OCI-LY1 (cell line): ENCODE results near the gene A1BG.

Source experiments
- H2AFZ ChIP-seq: fragments of 200-600 bp; sonication (generic), shearing (Covaris generic); 2 replicates; pipeline ENCODE4 v1.6.0; 2014; ENCODE audit warnings: antibody characterized with exemption, mild to moderate bottlenecking, low read length
- H3F3A ChIP-seq: fragments of 200-600 bp; sonication (generic), shearing (Covaris generic); 2 replicates; pipeline ENCODE4 v1.6.0; 2014; ENCODE audit warnings: mild to moderate bottlenecking, antibody characterized with exemption, low read length, moderate library complexity; ENCODE audit not compliant: insufficient read depth
- H3K27ac ChIP-seq: fragments of 200-600 bp; sonication (generic); 2 replicates; pipeline ENCODE4 v1.5.1; 2014; ENCODE audit warnings: low read length, mixed run types, mild to moderate bottlenecking, low read depth; ENCODE audit not compliant: poor library complexity, severe bottlenecking
- H3K27me3 ChIP-seq: fragments of 200-600 bp; sonication (generic); 2 replicates; pipeline ENCODE4 v1.6.0; 2014; ENCODE audit warnings: antibody characterized with exemption, mild to moderate bottlenecking, low read length, moderate library complexity; ENCODE audit not compliant: insufficient read depth
- H3K36me3 ChIP-seq: fragments of 200-600 bp; sonication (generic); 2 replicates; pipeline ENCODE4 v1.6.1; 2014; ENCODE audit warnings: mild to moderate bottlenecking, antibody characterized with exemption, low read length, moderate library complexity, mixed read lengths; ENCODE audit not compliant: insufficient read depth
- H3K4me1 ChIP-seq: fragments of 200-600 bp; sonication (generic); 2 replicates; pipeline ENCODE4 v1.5.1; 2014; ENCODE audit warnings: mild to moderate bottlenecking, low read length, moderate library complexity; ENCODE audit not compliant: insufficient read depth, severe bottlenecking
- H3K4me2 ChIP-seq: fragments of 200-600 bp; sonication (generic), shearing (Covaris generic); 2 replicates; pipeline ENCODE4 v1.6.1; 2014; ENCODE audit warnings: low read length
- H3K4me3 ChIP-seq: fragments of 200-600 bp; sonication (generic); 2 replicates; pipeline ENCODE4 v1.5.1; 2014; ENCODE audit warnings: low read length, low read depth, mild to moderate bottlenecking, mixed read lengths; ENCODE audit not compliant: poor library complexity, severe bottlenecking
- H3K79me2 ChIP-seq: fragments of 200-600 bp; shearing (Covaris generic); 2 replicates; pipeline ENCODE4 v1.6.1; 2016; ENCODE audit warnings: mixed run types, low read length, mixed read lengths; ENCODE audit not compliant: insufficient read depth
- H3K9ac ChIP-seq: fragments of 200-600 bp; sonication (generic), shearing (Covaris generic); 2 replicates; pipeline ENCODE4 v1.6.1; 2014; ENCODE audit warnings: mild to moderate bottlenecking, low read length, mixed read lengths
- H3K9me2 ChIP-seq: fragments of 200-600 bp; sonication (generic), shearing (Covaris generic); 2 replicates; pipeline ENCODE4 v1.6.1; 2014; ENCODE audit warnings: low read depth, mild to moderate bottlenecking, low read length, mixed read lengths
- H3K9me3 ChIP-seq: fragments of 200-600 bp; shearing (Covaris generic); 2 replicates; pipeline ENCODE4 v1.6.1; 2014; ENCODE audit warnings: low read length, mixed read lengths
- H4K20me1 ChIP-seq: fragments of 200-600 bp; sonication (generic), shearing (Covaris generic); 2 replicates; pipeline ENCODE4 v1.6.0; 2016; ENCODE audit warnings: mild to moderate bottlenecking, low read length; ENCODE audit not compliant: insufficient read depth
- EZH2 ChIP-seq: fragments of 200-600 bp; sonication (generic), shearing (Covaris generic); IDR thresholded peaks from 2 replicates; pipeline ENCODE4 v1.8.0; 2017; ENCODE audit warnings: borderline replicate concordance, mixed run types, mild to moderate bottlenecking, antibody characterized with exemption, low read length, moderate library complexity, mixed read lengths
- TF ChIP-seq, protein P1 (sequence below): fragments of 200-600 bp; sonication (generic), shearing (Covaris generic); IDR thresholded peaks from 2 replicates; pipeline ENCODE4 v1.5.1; 2017; ENCODE audit warnings: mild to moderate bottlenecking, antibody characterized with exemption, low read length, moderate library complexity, mixed read lengths

The A1BG gene

DNA sequence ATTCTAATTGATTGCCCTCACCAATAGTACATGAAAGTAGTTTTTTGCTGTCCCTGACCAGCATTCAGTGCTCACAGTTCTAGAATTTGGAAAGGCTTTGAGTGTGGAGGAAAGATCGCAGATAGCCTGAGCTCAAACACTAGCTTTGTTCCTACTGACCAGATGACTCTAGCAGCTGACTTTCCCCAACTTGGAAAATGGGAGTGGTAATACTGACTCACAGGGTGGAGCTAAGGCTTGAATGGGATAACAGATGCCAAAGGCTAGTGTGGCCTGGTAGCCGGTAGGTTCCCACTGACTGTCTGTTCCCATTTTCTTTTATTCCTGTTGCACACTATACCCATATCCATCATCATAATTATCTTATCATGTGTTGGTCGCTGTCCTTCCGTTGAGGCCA lies 22.8 kb downstream of the A1BG start:
- H3K9me2 ChIP-seq, result no peaks in the 10 kb centered on the region
- H3K9ac ChIP-seq, result no peak overlapping the region
- H4K20me1 ChIP-seq, result no peaks in the 10 kb centered on the region
- H3K27ac ChIP-seq, result no peak overlapping the region
- no peaks in the 10 kb centered on the region for H3K79me2 ChIP-seq
- no peak overlapping the region for H2AFZ ChIP-seq
- H3K27me3 ChIP-seq, result no peaks in the 10 kb centered on the region
- H3F3A ChIP-seq, result no peaks in the 10 kb centered on the region
- H3K4me3 ChIP-seq, result no peak overlapping the region
- no peak overlapping the region for H3K4me2 ChIP-seq
- no peak for TF ChIP-seq EZH2
- TF ChIP-seq, protein P1, sequence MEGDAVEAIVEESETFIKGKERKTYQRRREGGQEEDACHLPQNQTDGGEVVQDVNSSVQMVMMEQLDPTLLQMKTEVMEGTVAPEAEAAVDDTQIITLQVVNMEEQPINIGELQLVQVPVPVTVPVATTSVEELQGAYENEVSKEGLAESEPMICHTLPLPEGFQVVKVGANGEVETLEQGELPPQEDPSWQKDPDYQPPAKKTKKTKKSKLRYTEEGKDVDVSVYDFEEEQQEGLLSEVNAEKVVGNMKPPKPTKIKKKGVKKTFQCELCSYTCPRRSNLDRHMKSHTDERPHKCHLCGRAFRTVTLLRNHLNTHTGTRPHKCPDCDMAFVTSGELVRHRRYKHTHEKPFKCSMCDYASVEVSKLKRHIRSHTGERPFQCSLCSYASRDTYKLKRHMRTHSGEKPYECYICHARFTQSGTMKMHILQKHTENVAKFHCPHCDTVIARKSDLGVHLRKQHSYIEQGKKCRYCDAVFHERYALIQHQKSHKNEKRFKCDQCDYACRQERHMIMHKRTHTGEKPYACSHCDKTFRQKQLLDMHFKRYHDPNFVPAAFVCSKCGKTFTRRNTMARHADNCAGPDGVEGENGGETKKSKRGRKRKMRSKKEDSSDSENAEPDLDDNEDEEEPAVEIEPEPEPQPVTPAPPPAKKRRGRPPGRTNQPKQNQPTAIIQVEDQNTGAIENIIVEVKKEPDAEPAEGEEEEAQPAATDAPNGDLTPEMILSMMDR, result no peak
- H3K36me3 ChIP-seq, result peaks cover 9% of the 10 kb centered on the region; the same call in 1 of the 2 replicates
- peaks cover 29% of the 10 kb centered on the region for H3K4me1 ChIP-seq
- no peaks in the 10 kb centered on the region for H3K9me3 ChIP-seq

DNA sequence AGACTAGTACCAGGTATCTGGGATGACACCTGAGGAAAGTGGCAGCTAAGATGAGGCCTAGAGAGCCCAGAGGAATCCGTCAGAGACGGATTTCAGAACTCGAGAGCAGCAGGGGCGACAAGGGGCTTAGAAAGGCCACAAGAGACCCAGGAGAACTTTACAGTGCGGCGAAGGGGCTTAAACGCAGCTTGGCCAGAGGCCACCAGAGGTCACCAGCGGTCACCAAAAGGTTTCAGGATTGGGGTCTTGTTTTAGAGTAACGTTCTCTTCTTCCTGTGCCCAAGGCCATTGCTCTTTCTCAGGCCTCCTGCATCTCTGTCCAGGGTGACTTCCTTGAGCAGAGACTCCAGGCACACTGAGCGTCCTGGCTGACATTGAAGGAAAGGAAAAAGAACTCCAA lies 24.3 kb downstream of the A1BG start:
- Histone ChIP-seq H3K9me3 (no peaks in the 10 kb centered on the region), H3K4me3 (no peak overlapping the region), H4K20me1 (no peaks in the 10 kb centered on the region), H3F3A (no peaks in the 10 kb centered on the region), H3K79me2 (no peaks in the 10 kb centered on the region), H3K9me2 (no peaks in the 10 kb centered on the region), H2AFZ (no peak overlapping the region), H3K4me1 (peaks cover 34% of the 10 kb centered on the region), H3K36me3 (no peaks in the 10 kb centered on the region), H3K4me2 (peak overlapping the region; percentile 71; the same call in 1 of the 2 replicates), H3K27ac (no peak overlapping the region), H3K27me3 (no peaks in the 10 kb centered on the region), H3K9ac (peak overlapping the region; percentile 19; the same call in 1 of the 2 replicates)
- TF ChIP-seq, protein P1, result peak; percentile 67
- no peak for TF ChIP-seq EZH2

DNA sequence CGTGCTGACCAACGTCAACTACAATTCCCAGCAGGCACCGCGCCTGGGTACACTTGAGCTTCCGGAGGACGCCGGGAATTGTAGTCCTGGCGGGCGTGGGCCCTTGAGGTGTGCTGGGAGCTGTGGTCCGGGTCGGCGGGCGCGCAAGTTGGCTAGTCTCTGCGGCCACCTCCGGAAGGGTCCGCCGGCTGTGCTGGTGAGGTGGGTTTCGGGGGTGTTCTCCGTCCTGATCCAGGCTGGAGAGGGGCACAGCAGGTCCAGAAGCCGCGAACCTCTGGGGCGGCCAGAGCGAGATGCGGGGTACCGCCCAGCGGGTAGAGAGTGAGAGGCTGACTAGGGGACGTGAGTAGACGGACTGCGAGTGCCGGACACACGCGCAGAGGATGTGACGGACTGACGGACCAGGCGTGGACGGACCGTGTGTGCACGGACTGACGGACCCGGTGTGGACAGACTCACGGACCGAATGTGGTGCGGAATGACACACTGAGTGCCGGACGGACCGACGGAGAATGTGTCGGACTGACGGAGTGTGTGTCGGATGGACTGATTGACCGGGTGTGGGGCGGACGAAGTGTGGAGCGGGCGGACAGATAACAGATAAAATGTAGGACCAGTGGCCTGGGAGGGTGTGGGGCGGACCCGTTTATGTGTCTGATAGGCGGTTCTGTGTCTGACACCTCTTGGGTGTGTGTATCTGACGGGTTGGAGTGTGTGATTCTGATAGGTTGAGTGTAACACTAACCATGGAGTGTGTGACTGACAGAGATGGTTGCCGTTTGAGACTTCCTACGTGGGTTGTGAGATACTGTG lies 26.2 kb downstream of the A1BG start, which contains the start of gene ZSCAN22:
ZSCAN22 (plus strand) TSS at position 81 of the 813 bp plus-strand sequence. CDS start 7,809 bp downstream, outside the sequence.
- Histone ChIP-seq H3K79me2 (no peaks in the 10 kb centered on the region), H3F3A (no peaks in the 10 kb centered on the region), H2AFZ (no peak within 1 kb of the TSS)

More for the DNA sequence above, 26.2 kb downstream of the A1BG start, which contains the start of gene ZSCAN22:
- peak within 1 kb of the TSS; percentile 80 for H3K9ac ChIP-seq
- H3K9me2 ChIP-seq, result no peaks in the 10 kb centered on the region
- H3K9me3 ChIP-seq, result no peaks in the 10 kb centered on the region
- TF ChIP-seq, protein P1, result no peak
- TF ChIP-seq EZH2, result no peak
- peaks cover 34% of the 10 kb centered on the region for H3K4me1 ChIP-seq
- H3K36me3 ChIP-seq, result no peaks in the 10 kb centered on the region
- peak within 1 kb of the TSS; percentile 71 for H3K4me2 ChIP-seq
- no peaks in the 10 kb centered on the region for H3K27me3 ChIP-seq
- H3K4me3 ChIP-seq, result peak within 1 kb of the TSS; percentile 74
- H4K20me1 ChIP-seq, result no peaks in the 10 kb centered on the region
- peak within 1 kb of the TSS; percentile 62 for H3K27ac ChIP-seq
